Hematopoietic multipotent progenitor cell treated with erythropoietin and hydrocortisone succinate and interleukin-3 and kit ligand, for 6 days (in vitro differentiated cells): ENCODE data around the gene PLEKHM2.
A peak's percentile ranks its signal among the peaks of the same experiment; 100 is the strongest.
"Not testable (repeated sequence)": the region's sequence is repeated elsewhere in the genome, so short reads cannot be mapped to it uniquely, and the experiment has no call there.

Experiments used
- DNase-seq: peaks from one replicate; pipeline ENCODE4 v3.0.0-alpha.2; 2015

The PLEKHM2 gene

GRCh38 chr1:15676688-15677661 lies 7.1 kb upstream of the PLEKHM2 start:
- peak; percentile 91 for DNase-seq

- peak; percentile 31 for DNase-seq
These were observed 5.5 kb upstream of the PLEKHM2 start for GRCh38 chr1:15678578-15678977.

- DNase-seq, result no peak
These were observed 4.0 kb upstream of the PLEKHM2 start for GRCh38 chr1:15680131-15680530.

- no peak for DNase-seq
These were observed 3.4 kb upstream of the PLEKHM2 start for GRCh38 chr1:15680561-15681348.

GRCh38 chr1:15681349-15682292 lies 2.5 kb upstream of the PLEKHM2 start:
- DNase-seq, result no peak

GRCh38 chr1:15682936-15683341 lies 1.2 kb upstream of the PLEKHM2 start:
- no peak for DNase-seq

GRCh38 chr1:15683345-15684039 lies 628 bp upstream of the PLEKHM2 start:
- no peak for DNase-seq

GRCh38 chr1:15684468-15685291 lies 560 bp downstream of the PLEKHM2 start:
- peak; percentile 77 for DNase-seq

GRCh38 chr1:15685820-15686219 lies 1.7 kb downstream of the PLEKHM2 start:
- no peak for DNase-seq

- DNase-seq, result no peak
These were observed 3.3 kb downstream of the PLEKHM2 start for GRCh38 chr1:15687446-15687845.

GRCh38 chr1:15690317-15690716 lies 6.2 kb downstream of the PLEKHM2 start:
- DNase-seq, result no peak

- DNase-seq, result no peak
These were observed 7.4 kb downstream of the PLEKHM2 start for GRCh38 chr1:15691434-15692032.

- DNase-seq, result peak; percentile 73
These were observed 8.1 kb downstream of the PLEKHM2 start for GRCh38 chr1:15692121-15692682.

GRCh38 chr1:15693371-15693770 lies 9.3 kb downstream of the PLEKHM2 start:
- no peak for DNase-seq

GRCh38 chr1:15696956-15697521 lies 12.9 kb downstream of the PLEKHM2 start:
- peak; percentile 70 for DNase-seq

- no peak for DNase-seq
These were observed 14.1 kb downstream of the PLEKHM2 start for GRCh38 chr1:15698201-15698600.

- not testable (repeated sequence) for DNase-seq
These were observed 15.2 kb downstream of the PLEKHM2 start for GRCh38 chr1:15699321-15699720.

- DNase-seq, result no peak
These were observed 16.4 kb downstream of the PLEKHM2 start for GRCh38 chr1:15700508-15700907.

- no peak for DNase-seq
These were observed 17.7 kb downstream of the PLEKHM2 start for GRCh38 chr1:15701784-15702183.
